Measurements from ENCODE around the gene ODF4. TPM values are rescaled to one million over a fixed set of nuclear protein-coding genes. Genes with fewer than 3 reads are reported as not detected.
A peak's percentile ranks its signal among the peaks of the same experiment; 100 is the strongest.
"Not testable (repeated sequence)": the region's sequence is repeated elsewhere in the genome, so short reads cannot be mapped to it uniquely, and the experiment has no call there.

Gene ODF4
- total and polyA plus RNA-seq, 2 experiments from 2014 or later = not detected

- H3K9me3 ChIP-seq (ENCODE audit: low read depth) = no peaks in the 10 kb centered on the region
- no peak overlapping the region for H3K27ac ChIP-seq
- 66 to 69% methylated on average over 5 of the region's 5 CpGs for WGBS, 2 experiments (ENCODE audit: low coverage in 1 of 2, low lambda C conversion rate in 2 of 2, missing lambda C conversion rate in 2 of 2)
- in situ Hi-C loops (cut with MboI) = no loop called here
- H3F3A ChIP-seq (ENCODE audit: insufficient read depth) = no peaks in the 10 kb centered on the region
- H3K79me2 ChIP-seq (ENCODE audit: insufficient read depth) = no peaks in the 10 kb centered on the region
- no peaks in the 10 kb centered on the region for H3K4me1 ChIP-seq (ENCODE audit: insufficient read depth)
- H4K20me1 ChIP-seq (ENCODE audit: insufficient read depth) = no peaks in the 10 kb centered on the region
- no peaks in the 10 kb centered on the region for H3K36me3 ChIP-seq (ENCODE audit: low read depth)
- no peak overlapping the region for H2AFZ ChIP-seq
- no peak overlapping the region for H3K4me2 ChIP-seq (ENCODE audit: unreplicated experiment)
- no peak for TF ChIP-seq EZH2phosphoT487 (IDR thresholded peaks at IDR 0.05; ENCODE audit: insufficient read depth, low read depth)
- H3K27me3 ChIP-seq (replicated peaks; ENCODE audit: insufficient read depth) = peaks cover 15% of the 10 kb centered on the region
- H3K9ac ChIP-seq = no peak overlapping the region
- no peak overlapping the region for H3K4me3 ChIP-seq
- H3K9me2 ChIP-seq (ENCODE audit: insufficient read depth) = no peaks in the 10 kb centered on the region
- DNase-seq = no peak
These were observed 6.5 kb downstream of the ODF4 start for GRCh38 chr17:8345951-8346665.

- H3K79me2 ChIP-seq (ENCODE audit: insufficient read depth); H3K4me1 ChIP-seq (ENCODE audit: insufficient read depth); H3K27ac ChIP-seq; H3K9me2 ChIP-seq (ENCODE audit: insufficient read depth); in situ Hi-C loops (cut with MboI); H3K4me2 ChIP-seq (ENCODE audit: unreplicated experiment); H3F3A ChIP-seq (ENCODE audit: insufficient read depth); H3K9ac ChIP-seq; DNase-seq; H3K4me3 ChIP-seq; H3K9me3 ChIP-seq (ENCODE audit: low read depth); H4K20me1 ChIP-seq (ENCODE audit: insufficient read depth); H3K36me3 ChIP-seq (ENCODE audit: low read depth): not testable (repeated sequence)
- peak overlapping the region; percentile 33; the same call in 1 of the 2 replicates for H2AFZ ChIP-seq
- 39 to 55% methylated on average over 15 to 25 of the region's 25 CpGs for WGBS, 2 experiments (ENCODE audit: low coverage in 1 of 2, low lambda C conversion rate in 2 of 2, missing lambda C conversion rate in 2 of 2)
- peaks cover 15% of the 10 kb centered on the region for H3K27me3 ChIP-seq (replicated peaks; ENCODE audit: insufficient read depth)
These were observed 7.4 kb downstream of the ODF4 start for GRCh38 chr17:8347001-8347400.

- Histone ChIP-seq H3K9me3 (ENCODE audit: low read depth) (no peaks in the 10 kb centered on the region), H3K36me3 (ENCODE audit: low read depth) (no peaks in the 10 kb centered on the region), H3K4me1 (ENCODE audit: insufficient read depth) (no peaks in the 10 kb centered on the region), H3K9me2 (ENCODE audit: insufficient read depth) (no peaks in the 10 kb centered on the region), H3K79me2 (ENCODE audit: insufficient read depth) (no peaks in the 10 kb centered on the region), H4K20me1 (ENCODE audit: insufficient read depth) (no peaks in the 10 kb centered on the region), H3K27me3 (replicated peaks; ENCODE audit: insufficient read depth) (peaks cover 15% of the 10 kb centered on the region), H3K27ac (no peak overlapping the region), H2AFZ (no peak overlapping the region), H3K9ac (no peak overlapping the region), H3K4me3 (no peak overlapping the region), H3F3A (ENCODE audit: insufficient read depth) (no peaks in the 10 kb centered on the region), H3K4me2 (ENCODE audit: unreplicated experiment) (no peak overlapping the region)
- no peak for DNase-seq
- TF ChIP-seq EZH2 (IDR thresholded peaks at IDR 0.05; ENCODE audit: insufficient read depth, poor library complexity, severe bottlenecking) (no peak), EZH2phosphoT487 (IDR thresholded peaks at IDR 0.05; ENCODE audit: insufficient read depth, low read depth) (no peak)
- WGBS, 2 experiments (ENCODE audit: low coverage in 1 of 2, low lambda C conversion rate in 2 of 2, missing lambda C conversion rate in 2 of 2) = 76 to 77% methylated on average over 7 of the region's 7 CpGs
- in situ Hi-C loops (cut with MboI) = no loop called here
These were observed 10.7 kb downstream of the ODF4 start for GRCh38 chr17:8350339-8350738.

GRCh38 chr17:8353736-8354135, 14.1 kb downstream of the ODF4 start:
- Histone ChIP-seq H3K4me2 (ENCODE audit: unreplicated experiment) (no peak overlapping the region), H3K9me3 (ENCODE audit: low read depth) (no peaks in the 10 kb centered on the region), H3K36me3 (ENCODE audit: low read depth) (no peaks in the 10 kb centered on the region), H3K79me2 (ENCODE audit: insufficient read depth) (no peaks in the 10 kb centered on the region), H3K9ac (no peak overlapping the region), H3K27ac (no peak overlapping the region), H3K27me3 (replicated peaks; ENCODE audit: insufficient read depth) (no peaks in the 10 kb centered on the region), H3K4me1 (ENCODE audit: insufficient read depth) (no peaks in the 10 kb centered on the region), H2AFZ (no peak overlapping the region), H3K9me2 (ENCODE audit: insufficient read depth) (no peaks in the 10 kb centered on the region), H4K20me1 (ENCODE audit: insufficient read depth) (no peaks in the 10 kb centered on the region), H3K4me3 (no peak overlapping the region), H3F3A (ENCODE audit: insufficient read depth) (no peaks in the 10 kb centered on the region)
- 75% methylated on average over 7 of the region's 7 CpGs for WGBS, 2 experiments (ENCODE audit: low coverage in 1 of 2, low lambda C conversion rate in 2 of 2, missing lambda C conversion rate in 2 of 2)
- in situ Hi-C loops (cut with MboI) = no loop called here
- TF ChIP-seq EZH2phosphoT487 (IDR thresholded peaks at IDR 0.05; ENCODE audit: insufficient read depth, low read depth) (no peak), EZH2 (IDR thresholded peaks at IDR 0.05; ENCODE audit: insufficient read depth, poor library complexity, severe bottlenecking) (no peak)
- DNase-seq = no peak

- Histone ChIP-seq H3K27me3 (replicated peaks; ENCODE audit: insufficient read depth) (no peaks in the 10 kb centered on the region), H2AFZ (no peak overlapping the region), H3K9ac (no peak overlapping the region), H3K79me2 (ENCODE audit: insufficient read depth) (no peaks in the 10 kb centered on the region), H4K20me1 (ENCODE audit: insufficient read depth) (no peaks in the 10 kb centered on the region), H3K4me3 (no peak overlapping the region), H3K9me3 (ENCODE audit: low read depth) (no peaks in the 10 kb centered on the region), H3K27ac (no peak overlapping the region), H3K36me3 (ENCODE audit: low read depth) (no peaks in the 10 kb centered on the region), H3K4me2 (ENCODE audit: unreplicated experiment) (no peak overlapping the region), H3K9me2 (ENCODE audit: insufficient read depth) (no peaks in the 10 kb centered on the region), H3F3A (ENCODE audit: insufficient read depth) (peaks cover under 1% of the 10 kb centered on the region; the same call in 1 of the 2 replicates), H3K4me1 (ENCODE audit: insufficient read depth) (peaks cover under 1% of the 10 kb centered on the region; the same call in 1 of the 2 replicates)
- no peak for DNase-seq
- TF ChIP-seq EZH2phosphoT487 (IDR thresholded peaks at IDR 0.05; ENCODE audit: insufficient read depth, low read depth) (no peak), EZH2 (IDR thresholded peaks at IDR 0.05; ENCODE audit: insufficient read depth, poor library complexity, severe bottlenecking) (no peak)
- in situ Hi-C loops (cut with MboI) = no loop called here
- 69 to 79% methylated on average over 8 of the region's 8 CpGs for WGBS, 2 experiments (ENCODE audit: low coverage in 1 of 2, low lambda C conversion rate in 2 of 2, missing lambda C conversion rate in 2 of 2)
These were observed 14.6 kb downstream of the ODF4 start for GRCh38 chr17:8354236-8354635.

Data from GM23248 (cell line).